Measurements from ENCODE around the gene CRYBG1.

CRYBG1 gene

GRCh38 chr6:106522562-106523250 is 162.2 kb downstream of the CRYBG1 start:
- in situ Hi-C loops (cut with MboI; ENCODE audit: low sequenced_read_pairs), result no loop called here

- in situ Hi-C loops (cut with MboI; ENCODE audit: low sequenced_read_pairs), result no loop called here
Observed at GRCh38 chr6:106525107-106525881, 164.8 kb downstream of the CRYBG1 start.

GRCh38 chr6:106525882-106526275 is 165.4 kb downstream of the CRYBG1 start:
- in situ Hi-C loops (cut with MboI; ENCODE audit: low sequenced_read_pairs), result no loop called here

GRCh38 chr6:106527117-106527516 is 166.6 kb downstream of the CRYBG1 start:
- in situ Hi-C loops (cut with MboI; ENCODE audit: low sequenced_read_pairs), result no loop called here

- in situ Hi-C loops (cut with MboI; ENCODE audit: low sequenced_read_pairs), result no loop called here
Observed at GRCh38 chr6:106527979-106528378, 167.5 kb downstream of the CRYBG1 start.

GRCh38 chr6:106528521-106528920 is 168.0 kb downstream of the CRYBG1 start:
- in situ Hi-C loops (cut with MboI; ENCODE audit: low sequenced_read_pairs), result no loop called here

- in situ Hi-C loops (cut with MboI; ENCODE audit: low sequenced_read_pairs), result no loop called here
Observed at GRCh38 chr6:106529438-106529837, 168.9 kb downstream of the CRYBG1 start.

- in situ Hi-C loops (cut with MboI; ENCODE audit: low sequenced_read_pairs), result no loop called here
Observed at GRCh38 chr6:106530026-106530425, 169.5 kb downstream of the CRYBG1 start.

GRCh38 chr6:106530502-106530901 is 170.0 kb downstream of the CRYBG1 start:
- in situ Hi-C loops (cut with MboI; ENCODE audit: low sequenced_read_pairs), result no loop called here

- in situ Hi-C loops (cut with MboI; ENCODE audit: low sequenced_read_pairs), result no loop called here
Observed at GRCh38 chr6:106533054-106533453, 172.5 kb downstream of the CRYBG1 start.

GRCh38 chr6:106534004-106534403 is 173.5 kb downstream of the CRYBG1 start:
- in situ Hi-C loops (cut with MboI; ENCODE audit: low sequenced_read_pairs), result no loop called here

GRCh38 chr6:106534564-106534982 is 174.1 kb downstream of the CRYBG1 start:
- in situ Hi-C loops (cut with MboI; ENCODE audit: low sequenced_read_pairs), result no loop called here

GRCh38 chr6:106535012-106535411 is 174.5 kb downstream of the CRYBG1 start:
- in situ Hi-C loops (cut with MboI; ENCODE audit: low sequenced_read_pairs), result no loop called here

GRCh38 chr6:106536357-106536756 is 175.8 kb downstream of the CRYBG1 start:
- in situ Hi-C loops (cut with MboI; ENCODE audit: low sequenced_read_pairs), result no loop called here

GRCh38 chr6:106536851-106537250 is 176.3 kb downstream of the CRYBG1 start:
- in situ Hi-C loops (cut with MboI; ENCODE audit: low sequenced_read_pairs), result no loop called here

- in situ Hi-C loops (cut with MboI; ENCODE audit: low sequenced_read_pairs), result no loop called here
Observed at GRCh38 chr6:106537662-106538061, 177.1 kb downstream of the CRYBG1 start.

- in situ Hi-C loops (cut with MboI; ENCODE audit: low sequenced_read_pairs), result no loop called here
Observed at GRCh38 chr6:106538145-106538544, 177.6 kb downstream of the CRYBG1 start.

- in situ Hi-C loops (cut with MboI; ENCODE audit: low sequenced_read_pairs), result no loop called here
Observed at GRCh38 chr6:106539936-106540335, 179.4 kb downstream of the CRYBG1 start.

- in situ Hi-C loops (cut with MboI; ENCODE audit: low sequenced_read_pairs), result no loop called here
Observed at GRCh38 chr6:106540432-106540831, 179.9 kb downstream of the CRYBG1 start.

- in situ Hi-C loops (cut with MboI; ENCODE audit: low sequenced_read_pairs), result no loop called here
Observed at GRCh38 chr6:106540907-106541306, 180.4 kb downstream of the CRYBG1 start.

- in situ Hi-C loops (cut with MboI; ENCODE audit: low sequenced_read_pairs), result no loop called here
Observed at GRCh38 chr6:106546261-106546690, 185.8 kb downstream of the CRYBG1 start.

- in situ Hi-C loops (cut with MboI; ENCODE audit: low sequenced_read_pairs), result no loop called here
Observed at GRCh38 chr6:106546691-106547414, 186.3 kb downstream of the CRYBG1 start.
